Measurements from ENCODE around the gene PPP1R15B.
"Not testable (repeated sequence)": the region's sequence is repeated elsewhere in the genome, so short reads cannot be mapped to it uniquely, and the experiment has no call there.

PPP1R15B gene

GRCh38 chr1:204443260-204443619, 31.6 kb upstream of the PPP1R15B start:
- DNase-seq: no peak

DNA sequence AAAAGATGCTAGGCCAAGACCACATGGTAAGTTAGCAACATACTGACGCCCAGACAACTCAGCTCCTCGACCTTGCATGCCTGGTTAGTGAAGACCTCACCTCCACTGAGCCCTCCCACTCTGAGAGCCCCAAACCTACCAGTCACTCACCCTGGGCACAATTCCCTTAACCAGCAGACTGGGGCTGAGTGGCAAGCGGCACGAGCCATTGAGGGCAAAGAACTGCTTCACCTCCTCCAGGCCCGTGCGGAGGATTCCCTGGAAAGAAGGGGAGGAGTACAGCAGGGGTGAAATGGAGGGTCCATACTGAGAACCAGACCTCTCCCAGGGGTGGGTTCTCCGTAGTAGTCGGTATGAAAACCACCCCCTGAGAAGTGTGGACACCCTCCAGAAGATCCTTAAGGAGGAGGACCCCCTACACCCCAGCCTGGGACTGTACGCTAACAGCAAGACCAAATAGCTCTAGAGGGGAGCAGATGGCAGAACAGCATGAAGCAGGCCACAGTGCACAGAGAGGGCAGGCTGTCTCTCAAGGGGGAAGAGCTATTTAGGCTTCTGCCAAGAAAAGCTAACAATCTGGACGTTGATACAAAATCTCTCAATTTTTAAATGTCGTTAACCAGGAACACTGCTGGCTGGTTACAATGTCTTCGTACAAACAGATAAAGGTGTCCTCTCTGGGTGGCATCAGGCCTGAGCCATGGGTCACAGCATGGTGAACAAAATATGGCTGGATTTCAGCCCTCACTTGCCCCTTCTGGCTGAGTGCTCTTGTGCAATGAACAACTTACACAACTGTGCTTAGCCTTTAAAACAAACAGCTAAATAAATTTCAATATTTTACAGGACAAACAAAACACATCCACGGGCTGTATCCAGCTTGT, 31.0 kb upstream of the PPP1R15B start:
- DNase-seq: no peak

DNA sequence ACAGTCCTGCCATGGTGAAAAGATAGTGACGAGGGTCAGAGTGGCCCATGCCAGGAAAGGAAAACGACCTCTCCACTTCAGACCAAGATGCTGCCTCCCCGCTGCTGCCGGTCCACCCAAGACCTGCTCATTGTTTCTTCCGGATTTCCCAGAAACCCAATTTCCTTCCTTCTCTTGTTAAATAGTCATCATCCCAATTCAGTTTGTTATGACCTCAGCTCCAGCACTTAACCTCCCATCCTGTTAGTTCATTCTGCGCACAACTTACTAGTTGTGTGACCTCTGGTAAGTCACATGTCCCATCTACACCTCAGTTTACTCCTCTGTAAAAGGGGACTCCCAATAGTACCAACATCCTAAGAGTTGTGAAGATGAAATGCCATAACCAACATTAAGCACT, 29.9 kb upstream of the PPP1R15B start:
- DNase-seq: no peak

DNA sequence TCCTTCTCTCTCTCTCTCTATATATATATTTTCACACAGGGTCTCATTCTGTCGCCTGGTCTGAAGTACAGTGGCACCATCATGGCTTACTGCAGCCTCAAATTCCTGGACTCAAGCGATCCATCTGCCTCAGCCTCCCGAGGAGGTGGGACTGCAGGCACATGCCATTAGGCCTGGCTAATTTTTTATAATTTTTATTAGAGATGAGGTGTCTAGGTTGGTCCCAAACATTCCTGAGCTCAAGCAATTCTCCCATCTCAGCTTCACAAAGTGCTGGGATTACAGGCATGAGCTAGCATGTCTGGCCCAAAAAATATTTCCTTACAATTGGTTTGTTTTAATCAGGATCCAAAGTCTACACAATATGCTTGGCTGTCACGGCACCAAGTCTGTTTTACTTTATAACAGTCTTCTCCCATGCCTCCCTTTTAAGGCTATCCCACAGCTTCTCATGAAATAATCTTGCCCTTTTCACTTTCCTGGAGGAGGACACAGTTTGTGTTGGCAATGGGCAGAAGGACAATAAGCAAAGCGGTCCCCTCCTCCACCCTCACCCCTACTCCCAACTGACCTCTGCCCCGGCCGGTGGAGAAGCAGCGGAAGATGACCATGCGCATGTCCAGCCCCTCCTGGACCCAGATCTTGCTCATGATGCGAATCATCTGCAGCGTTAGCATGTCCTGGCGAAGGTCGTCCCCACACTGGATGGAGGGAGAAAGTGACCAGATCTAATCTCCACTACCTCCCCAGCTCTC, 28.2 kb upstream of the PPP1R15B start:
- DNase-seq: no peak

GRCh38 chr1:204438628-204439027, 27.0 kb upstream of the PPP1R15B start:
- peak; percentile 96 for DNase-seq

DNA sequence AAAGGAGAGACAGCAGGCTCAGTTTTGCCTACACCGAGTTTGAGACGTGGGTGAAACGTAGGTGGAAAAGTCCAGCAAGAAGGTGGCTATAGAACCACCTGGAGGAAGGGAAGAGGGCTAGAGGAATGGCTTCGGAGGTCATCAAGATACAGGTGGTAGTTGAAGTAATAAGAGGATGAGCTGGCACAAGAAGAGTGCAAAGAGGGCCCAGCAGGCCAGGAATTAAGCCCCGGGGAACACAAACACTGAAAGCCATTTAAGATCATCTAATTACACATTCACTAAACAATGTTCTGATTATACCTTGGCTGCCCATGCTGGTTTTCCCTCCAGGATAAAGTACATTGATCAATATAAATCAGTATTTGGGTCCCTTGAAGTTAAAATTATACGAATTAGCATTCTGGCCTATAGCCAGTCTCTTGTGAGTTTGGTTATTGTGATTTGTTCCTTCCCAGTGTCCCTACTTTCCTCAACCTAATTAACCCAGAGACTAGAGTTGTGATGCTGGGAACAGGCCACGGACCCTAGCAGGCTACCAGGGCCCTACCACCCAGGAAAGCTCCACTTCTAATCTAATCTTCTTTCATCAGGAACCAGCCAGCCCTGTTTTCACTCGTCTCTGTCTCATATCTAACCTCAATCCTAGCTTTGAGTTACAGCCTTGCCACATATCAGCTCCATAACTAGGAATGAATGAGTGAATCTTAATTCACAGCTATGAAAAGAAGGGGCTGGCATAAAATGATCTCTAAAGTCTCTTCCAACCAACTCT, 26.4 kb upstream of the PPP1R15B start:
- DNase-seq: no peak

DNA sequence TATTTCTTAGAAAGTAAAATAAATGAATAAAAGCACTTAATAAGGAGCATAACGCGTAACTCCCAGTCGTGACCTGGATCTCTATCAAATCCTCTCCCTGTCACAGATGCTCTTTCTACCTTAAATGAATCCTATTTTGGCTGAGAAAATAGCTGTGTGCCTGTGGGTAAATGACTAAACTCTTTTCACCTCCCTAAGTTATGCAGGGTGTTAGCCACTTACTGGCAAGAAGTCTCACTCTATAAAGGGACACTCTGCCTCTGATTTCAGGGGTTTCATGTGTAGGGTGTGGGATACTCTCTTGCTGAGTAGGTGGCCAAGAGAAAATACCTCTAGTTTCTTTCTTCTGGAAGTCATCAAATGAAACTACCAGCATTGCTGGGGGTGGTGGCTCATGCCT, 24.3 kb upstream of the PPP1R15B start:
- peak; percentile 15 for DNase-seq

DNA sequence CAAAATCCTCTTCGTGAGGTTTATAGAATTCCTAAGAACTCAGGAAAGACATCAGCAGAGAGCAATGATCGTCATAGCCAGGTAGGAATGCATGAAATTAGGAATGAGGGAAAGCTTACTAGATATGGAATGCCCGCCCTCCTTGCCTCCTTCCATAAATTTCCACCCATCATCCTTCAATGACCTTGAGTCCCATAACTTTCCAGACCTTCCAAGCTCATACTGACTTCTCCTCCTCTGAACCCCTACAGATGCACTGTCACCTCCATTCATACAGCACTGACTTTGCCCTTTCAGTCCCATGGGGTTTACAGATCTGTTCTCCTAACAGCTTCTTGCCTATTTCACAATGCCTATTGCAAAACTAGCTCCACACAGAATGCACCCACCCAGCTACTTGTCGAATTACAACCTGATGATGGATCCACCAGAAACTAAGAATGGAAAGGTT, 23.8 kb upstream of the PPP1R15B start:
- DNase-seq: peak; percentile 57

DNA sequence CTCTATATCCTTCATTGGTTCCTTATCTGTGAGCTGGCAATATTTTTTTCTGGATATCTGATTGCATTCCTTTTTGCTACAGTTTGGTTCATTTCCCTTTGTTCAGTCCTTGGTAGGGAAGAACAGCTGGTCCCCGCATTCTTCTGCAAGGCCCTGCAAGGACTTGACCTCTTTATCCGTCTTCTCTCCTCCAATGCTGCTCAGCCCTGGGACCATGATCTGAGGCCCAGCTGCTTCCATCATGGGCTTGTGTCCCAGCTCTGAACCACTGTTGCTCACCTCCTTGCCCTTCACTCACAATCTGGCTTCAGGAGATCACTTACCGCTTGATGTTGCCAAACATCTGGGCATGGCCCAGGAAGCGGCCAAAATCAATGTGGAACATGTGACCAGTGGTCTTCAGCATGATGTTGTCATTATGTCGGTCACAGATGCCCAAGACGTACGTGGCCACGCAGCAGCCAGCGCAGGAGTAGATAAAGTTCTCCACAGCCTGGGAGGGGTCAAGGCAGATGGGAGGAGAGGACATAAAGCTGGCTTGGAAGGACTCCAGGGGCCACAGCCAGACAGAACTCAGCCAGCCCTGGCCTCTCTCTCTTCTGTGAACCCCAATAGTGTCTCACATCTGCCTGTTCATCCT, 22.6 kb upstream of the PPP1R15B start:
- DNase-seq: no peak

DNA sequence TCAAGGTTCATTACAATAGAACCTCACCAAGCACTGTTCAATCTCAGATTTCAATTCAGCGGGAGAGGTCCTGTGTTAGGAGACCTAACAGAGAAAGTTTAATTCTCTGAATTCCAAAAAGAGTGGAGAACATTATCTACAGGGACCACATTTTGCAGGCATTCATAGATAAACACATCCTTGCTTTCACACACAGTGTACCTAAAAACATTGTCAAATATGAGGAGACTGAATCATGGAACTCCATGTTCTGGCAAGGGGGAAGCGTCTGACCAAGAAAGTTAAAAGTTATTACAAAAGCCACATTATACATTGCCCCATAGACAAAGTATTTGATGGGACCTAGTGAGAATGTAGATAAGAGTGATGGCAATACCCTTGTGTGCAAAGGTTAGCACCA, 21.1 kb upstream of the PPP1R15B start:
- DNase-seq: no peak

- peak; percentile 85 for DNase-seq
Measured at GRCh38 chr1:204431310-204432184, 19.9 kb upstream of the PPP1R15B start.

GRCh38 chr1:204429746-204430145, 18.1 kb upstream of the PPP1R15B start:
- no peak for DNase-seq

GRCh38 chr1:204426971-204427701, 15.5 kb upstream of the PPP1R15B start:
- DNase-seq: no peak

DNA sequence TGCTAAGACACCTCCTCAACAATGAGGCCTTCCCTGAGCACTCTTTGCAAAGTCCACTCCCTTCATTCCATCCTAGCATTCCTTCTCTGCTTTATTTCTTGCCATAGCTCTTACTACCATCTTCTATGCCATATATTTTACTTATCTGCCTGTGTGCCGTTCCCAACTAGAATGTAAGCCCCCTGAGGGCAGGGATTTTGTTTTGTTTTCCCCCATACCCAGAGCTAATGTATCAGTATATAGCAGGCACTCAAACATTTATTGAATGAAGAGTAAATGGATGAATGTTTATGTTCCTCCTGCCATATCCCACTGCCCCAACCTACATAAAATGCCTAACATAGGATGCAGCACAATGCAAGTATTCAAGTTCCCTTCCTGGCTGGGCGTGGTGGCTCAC, 14.9 kb upstream of the PPP1R15B start:
- no peak for DNase-seq

- DNase-seq: peak; percentile 77
Measured at GRCh38 chr1:204426035-204426436, 14.4 kb upstream of the PPP1R15B start.

- DNase-seq: no peak
Measured at GRCh38 chr1:204424621-204425020, 13.0 kb upstream of the PPP1R15B start.

DNA sequence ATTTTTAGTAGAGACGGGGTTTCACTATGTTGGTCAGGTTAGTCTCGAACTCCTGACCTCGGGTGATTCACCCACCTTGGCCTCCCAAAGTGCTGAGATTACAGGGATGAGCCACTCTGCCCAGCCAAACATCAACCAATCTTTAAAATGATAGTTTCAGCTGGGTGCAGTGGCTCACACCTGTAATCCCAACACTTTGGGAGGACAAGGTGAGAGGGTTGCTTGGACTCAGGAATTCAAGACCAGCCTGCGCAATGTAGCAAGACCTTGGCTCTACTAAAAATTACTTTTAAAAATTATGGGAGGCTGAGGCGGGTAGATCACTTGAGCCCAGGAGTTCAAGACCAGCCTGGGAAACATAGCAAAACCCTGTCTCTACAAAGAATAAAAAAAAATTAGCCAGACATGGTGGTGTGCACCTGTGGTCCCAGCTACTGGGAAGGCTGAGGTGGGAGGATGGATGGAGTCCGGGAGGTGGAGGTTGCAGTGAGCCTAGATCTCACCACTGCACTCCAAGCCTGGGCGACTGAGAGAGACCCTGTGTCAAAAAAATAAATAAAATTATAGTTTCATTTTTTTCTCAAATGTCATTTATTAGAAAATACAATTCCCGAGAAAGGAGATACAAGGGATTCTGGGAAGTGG, 10.6 kb upstream of the PPP1R15B start:
- not testable (repeated sequence) for DNase-seq

GRCh38 chr1:204421441-204421840, 9.8 kb upstream of the PPP1R15B start:
- no peak for DNase-seq

DNA sequence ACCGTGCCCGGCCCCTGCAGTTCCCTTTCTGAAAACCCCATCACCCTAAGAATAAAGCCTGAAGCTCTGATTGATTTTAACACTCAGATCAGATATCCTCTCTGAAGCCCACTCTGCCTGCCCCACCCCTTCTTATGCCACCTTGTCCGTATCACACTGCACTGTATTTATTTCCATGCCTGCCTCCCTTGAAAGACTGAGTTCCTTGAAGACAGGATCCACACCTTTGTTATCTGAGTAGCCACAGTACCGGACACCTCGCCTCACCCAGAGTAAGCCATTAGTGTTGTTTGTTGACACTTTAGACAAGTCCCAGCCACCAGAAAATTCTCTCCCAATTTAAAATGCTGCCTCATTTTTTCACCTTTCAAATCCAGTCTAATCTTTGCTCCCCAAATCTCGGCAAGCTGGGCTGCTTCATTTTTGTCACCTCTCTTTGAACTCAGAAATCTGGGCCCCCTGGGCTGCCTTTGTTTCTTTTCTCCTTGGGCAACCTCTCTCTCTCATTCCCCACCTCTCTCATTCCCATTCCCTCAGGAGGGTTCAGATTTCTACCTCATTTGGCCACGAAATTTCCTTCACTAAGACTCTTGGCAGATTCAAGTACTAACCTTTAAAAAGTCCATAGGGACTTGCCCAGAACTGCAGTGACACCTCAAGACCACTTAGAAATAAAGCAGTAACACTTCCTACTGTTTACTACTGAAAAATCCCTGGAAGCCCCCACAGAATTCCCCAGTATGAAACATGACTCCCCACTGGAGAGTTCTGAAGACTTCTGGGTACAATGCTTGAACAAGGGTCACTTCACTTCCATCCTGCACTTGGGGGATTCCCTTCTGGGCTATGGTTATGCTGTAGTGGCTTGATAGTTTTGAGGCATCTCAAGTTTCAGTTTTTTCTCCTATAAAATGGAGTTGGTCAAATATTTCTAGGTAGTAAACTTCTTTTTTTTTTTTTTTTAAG, 8.7 kb upstream of the PPP1R15B start:
- no peak for DNase-seq
